Parathyroid adenoma (tissue), 2 donors: Measurements from ENCODE around the gene PRICKLE2.
A peak's percentile ranks its signal among the peaks of the same experiment; 100 is the strongest.

ENCODE experiments used
- H2AFZ ChIP-seq: fragments of 300-600 bp; sonication (generic); one replicate; pipeline ENCODE4 v1.7.0; 2017; ENCODE audit warnings: antibody characterized with exemption, mild to moderate bottlenecking
- H3K27ac ChIP-seq: fragments of 300-600 bp; sonication (generic); one replicate; pipeline ENCODE4 v1.7.0; 2017
- H3K27me3 ChIP-seq: fragments of 300-600 bp; sonication (generic); one replicate; pipeline ENCODE4 v1.7.0; 2017; ENCODE audit warnings: low read length; ENCODE audit not compliant: control insufficient read depth, insufficient read depth
- H3K36me3 ChIP-seq: fragments of 300-600 bp; sonication (generic); one replicate; pipeline ENCODE4 v1.7.0; 2017; ENCODE audit warnings: low read length; ENCODE audit not compliant: control insufficient read depth, insufficient read depth
- H3K4me1 ChIP-seq: fragments of 300-600 bp; sonication (generic); one replicate; pipeline ENCODE4 v1.7.0; 2017; ENCODE audit warnings: control low read depth
- H3K4me2 ChIP-seq: fragments of 300-600 bp; sonication (generic); one replicate; pipeline ENCODE4 v1.7.0; 2017; ENCODE audit warnings: low read length
- H3K4me3 ChIP-seq: fragments of 300-600 bp; sonication (generic); one replicate; pipeline ENCODE4 v1.7.0; 2017; ENCODE audit warnings: low read depth, low read length
- H3K79me2 ChIP-seq: fragments of 300-600 bp; sonication (generic); one replicate; pipeline ENCODE4 v1.7.0; 2017; ENCODE audit warnings: control low read depth
- H3K9ac ChIP-seq: fragments of 300-600 bp; sonication (generic); one replicate; pipeline ENCODE4 v1.7.0; 2017; ENCODE audit warnings: mild to moderate bottlenecking
- H3K9me3 ChIP-seq: fragments of 300-600 bp; sonication (generic); one replicate; pipeline ENCODE4 v1.7.0; 2017; ENCODE audit warnings: low read length; ENCODE audit not compliant: control insufficient read depth
- CTCF ChIP-seq: fragments of 300-600 bp; sonication (generic); IDR thresholded peaks from one replicate; pipeline ENCODE4 v1.7.0; 2017; ENCODE audit warnings: antibody characterized with exemption, mild to moderate bottlenecking
- donor health status: primary hyperparathyroidism.

The PRICKLE2 gene

GRCh38 chr3:64073158-64073761, 152.0 kb downstream of the PRICKLE2 start:
- no peak overlapping the region for H3K9ac ChIP-seq
- no peaks in the 10 kb centered on the region for H3K79me2 ChIP-seq
- no peaks in the 10 kb centered on the region for H3K4me1 ChIP-seq
- no peaks in the 10 kb centered on the region for H3K9me3 ChIP-seq
- no peak overlapping the region for H3K4me2 ChIP-seq
- no peak for TF ChIP-seq CTCF
- no peak overlapping the region for H3K27ac ChIP-seq
- no peak overlapping the region for H2AFZ ChIP-seq
- no peaks in the 10 kb centered on the region for H3K36me3 ChIP-seq
- H3K4me3 ChIP-seq = no peak overlapping the region
- H3K27me3 ChIP-seq = no peaks in the 10 kb centered on the region

GRCh38 chr3:64072126-64072525, 153.1 kb downstream of the PRICKLE2 start:
- Histone ChIP-seq H2AFZ (no peak overlapping the region), H3K27me3 (no peaks in the 10 kb centered on the region), H3K36me3 (no peaks in the 10 kb centered on the region), H3K4me3 (no peak overlapping the region), H3K4me2 (no peak overlapping the region), H3K9ac (no peak overlapping the region), H3K79me2 (no peaks in the 10 kb centered on the region), H3K4me1 (peaks cover 4% of the 10 kb centered on the region), H3K27ac (no peak overlapping the region), H3K9me3 (no peaks in the 10 kb centered on the region)
- no peak for TF ChIP-seq CTCF

- no peaks in the 10 kb centered on the region for H3K9me3 ChIP-seq
- no peaks in the 10 kb centered on the region for H3K36me3 ChIP-seq
- peaks cover 5% of the 10 kb centered on the region for H3K4me1 ChIP-seq
- no peak overlapping the region for H3K27ac ChIP-seq
- H3K4me3 ChIP-seq = no peak overlapping the region
- no peak overlapping the region for H2AFZ ChIP-seq
- no peak overlapping the region for H3K4me2 ChIP-seq
- H3K9ac ChIP-seq = no peak overlapping the region
- no peak for TF ChIP-seq CTCF
- H3K27me3 ChIP-seq = no peaks in the 10 kb centered on the region
- no peaks in the 10 kb centered on the region for H3K79me2 ChIP-seq
Measured at GRCh38 chr3:64070704-64071103, 154.6 kb downstream of the PRICKLE2 start.

GRCh38 chr3:64067506-64068346, 157.5 kb downstream of the PRICKLE2 start:
- Histone ChIP-seq H3K9ac (no peak overlapping the region), H3K4me1 (peaks cover 5% of the 10 kb centered on the region), H3K27me3 (no peaks in the 10 kb centered on the region), H3K4me3 (peak overlapping the region; percentile 28), H3K4me2 (peak overlapping the region; percentile 46), H3K36me3 (no peaks in the 10 kb centered on the region), H2AFZ (peak overlapping the region; percentile 44), H3K9me3 (no peaks in the 10 kb centered on the region), H3K79me2 (no peaks in the 10 kb centered on the region), H3K27ac (no peak overlapping the region)
- TF ChIP-seq CTCF = no peak
